ENCODE results near the gene AIFM2.

Gene AIFM2

GRCh38 chr10:70078329-70078728 lies 54.3 kb downstream of the AIFM2 start:
- no peak for DNase-seq (ENCODE audit: low read depth)
- H3K4me3 ChIP-seq (ENCODE audit: control insufficient read depth, low read depth, low read length): no peak overlapping the region
- no peak for TF ChIP-seq CTCF (conservative IDR thresholded peaks at IDR 0.05; ENCODE audit: control insufficient read depth, insufficient read depth, low read depth, low read length)

GRCh38 chr10:70074971-70075370 lies 57.7 kb downstream of the AIFM2 start:
- no peak overlapping the region for H3K4me3 ChIP-seq (ENCODE audit: control insufficient read depth, low read depth, low read length)
- DNase-seq (ENCODE audit: low read depth): no peak
- no peak for TF ChIP-seq CTCF (conservative IDR thresholded peaks at IDR 0.05; ENCODE audit: control insufficient read depth, insufficient read depth, low read depth, low read length)

GRCh38 chr10:70074165-70074564 lies 58.5 kb downstream of the AIFM2 start:
- no peak overlapping the region for H3K4me3 ChIP-seq (ENCODE audit: control insufficient read depth, low read depth, low read length)
- no peak for TF ChIP-seq CTCF (conservative IDR thresholded peaks at IDR 0.05; ENCODE audit: control insufficient read depth, insufficient read depth, low read depth, low read length)
- no peak for DNase-seq (ENCODE audit: low read depth)

GRCh38 chr10:70070834-70071233 lies 61.8 kb downstream of the AIFM2 start:
- DNase-seq (ENCODE audit: low read depth): no peak
- TF ChIP-seq CTCF (conservative IDR thresholded peaks at IDR 0.05; ENCODE audit: control insufficient read depth, insufficient read depth, low read depth, low read length): no peak

GRCh38 chr10:70069346-70069745 lies 63.3 kb downstream of the AIFM2 start:
- no peak for TF ChIP-seq CTCF (conservative IDR thresholded peaks at IDR 0.05; ENCODE audit: control insufficient read depth, insufficient read depth, low read depth, low read length)
- H3K4me3 ChIP-seq (ENCODE audit: control insufficient read depth, low read depth, low read length): no peak overlapping the region
- no peak for DNase-seq (ENCODE audit: low read depth)

More at GRCh38 chr10:70070834-70071233, 61.8 kb downstream of the AIFM2 start:
- H3K4me3 ChIP-seq (ENCODE audit: control insufficient read depth, low read depth, low read length): no peak overlapping the region

- no peak overlapping the region for H3K4me3 ChIP-seq (ENCODE audit: control insufficient read depth, low read depth, low read length)
- no peak for TF ChIP-seq CTCF (conservative IDR thresholded peaks at IDR 0.05; ENCODE audit: control insufficient read depth, insufficient read depth, low read depth, low read length)
- DNase-seq (ENCODE audit: low read depth): no peak
Measured at GRCh38 chr10:70068925-70069324, 63.7 kb downstream of the AIFM2 start.

GRCh38 chr10:70067586-70067985 lies 65.0 kb downstream of the AIFM2 start:
- H3K4me3 ChIP-seq (ENCODE audit: control insufficient read depth, low read depth, low read length): no peak overlapping the region
- DNase-seq (ENCODE audit: low read depth): no peak
- no peak for TF ChIP-seq CTCF (conservative IDR thresholded peaks at IDR 0.05; ENCODE audit: control insufficient read depth, insufficient read depth, low read depth, low read length)

Measured in fibroblast of mammary gland (primary cell).